Measurements from ENCODE around the gene CYP1A2.

DNA sequence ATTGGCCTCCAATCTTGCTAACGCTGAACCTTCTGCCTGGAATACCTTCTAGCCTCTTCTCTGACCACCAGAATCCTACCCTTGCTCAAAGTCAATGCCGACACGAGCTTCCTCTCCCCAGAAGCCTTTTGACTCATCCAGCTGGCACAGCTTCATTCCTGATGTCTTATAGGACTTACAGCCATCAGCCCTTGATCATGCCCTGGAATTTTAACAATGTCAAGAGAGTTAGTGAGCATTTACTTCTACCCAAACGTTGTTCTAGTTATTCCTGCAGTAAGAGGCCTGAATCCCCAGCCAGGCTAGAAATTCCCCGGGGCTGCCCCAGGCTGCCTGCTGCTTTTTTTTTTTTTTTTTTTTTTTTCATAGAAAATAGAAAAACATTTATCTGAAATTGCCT is 3.9 kb downstream of the CYP1A2 start:
- TF ChIP-seq, protein P1, sequence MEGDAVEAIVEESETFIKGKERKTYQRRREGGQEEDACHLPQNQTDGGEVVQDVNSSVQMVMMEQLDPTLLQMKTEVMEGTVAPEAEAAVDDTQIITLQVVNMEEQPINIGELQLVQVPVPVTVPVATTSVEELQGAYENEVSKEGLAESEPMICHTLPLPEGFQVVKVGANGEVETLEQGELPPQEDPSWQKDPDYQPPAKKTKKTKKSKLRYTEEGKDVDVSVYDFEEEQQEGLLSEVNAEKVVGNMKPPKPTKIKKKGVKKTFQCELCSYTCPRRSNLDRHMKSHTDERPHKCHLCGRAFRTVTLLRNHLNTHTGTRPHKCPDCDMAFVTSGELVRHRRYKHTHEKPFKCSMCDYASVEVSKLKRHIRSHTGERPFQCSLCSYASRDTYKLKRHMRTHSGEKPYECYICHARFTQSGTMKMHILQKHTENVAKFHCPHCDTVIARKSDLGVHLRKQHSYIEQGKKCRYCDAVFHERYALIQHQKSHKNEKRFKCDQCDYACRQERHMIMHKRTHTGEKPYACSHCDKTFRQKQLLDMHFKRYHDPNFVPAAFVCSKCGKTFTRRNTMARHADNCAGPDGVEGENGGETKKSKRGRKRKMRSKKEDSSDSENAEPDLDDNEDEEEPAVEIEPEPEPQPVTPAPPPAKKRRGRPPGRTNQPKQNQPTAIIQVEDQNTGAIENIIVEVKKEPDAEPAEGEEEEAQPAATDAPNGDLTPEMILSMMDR (IDR thresholded peaks at IDR 0.05): no peak
- TF ChIP-seq EZH2 (IDR thresholded peaks at IDR 0.05; ENCODE audit: borderline replicate concordance, insufficient read depth, low read depth, low read length, poor library complexity, severe bottlenecking): no peak
